HEK293 (cell line): Measurements from ENCODE around the gene RBMS1.

Experiments
- CTCF ChIA-PET: fragments of 350-600 bp; formaldehyde crosslinking; extraction: SDS; loops from one replicate; lab custom pipeline; 2021; ENCODE audit warnings: antibody characterized with exemption; lab: Yijun Ruan, JAX
- POLR2A ChIA-PET: fragments of 300-600 bp; formaldehyde crosslinking; extraction: SDS; loops from one replicate; lab custom pipeline; 2020; ENCODE audit warnings: antibody characterized with exemption, inconsistent platforms; lab: Yijun Ruan, JAX
- H3K27ac ChIP-seq: fragments of 200-500 bp; sonication (Bioruptor generic); 2 replicates; pipeline ENCODE4 v1.5.1; 2014; ENCODE audit warnings: low read depth, low read length, control low read depth, inconsistent platforms; ENCODE audit errors: extremely low read depth
- H3K36me3 ChIP-seq, 2 experiments: fragments of 200-500 bp in 1 of 2; sonication (Bioruptor generic) in 1 of 2; 1 replicate in 1 of 2; 2 replicates in 1 of 2; pipeline ENCODE4 v1.5.1; 2014 to 2017; ENCODE audit warnings: inconsistent platforms in 2 of 2, low read length in 2 of 2; ENCODE audit not compliant: control insufficient read depth in 2 of 2, insufficient read depth in 1 of 2
- H3K4me1 ChIP-seq: fragments of 200-500 bp; sonication (Bioruptor generic); 2 replicates; pipeline ENCODE4 v1.5.1; 2014; ENCODE audit warnings: mild to moderate bottlenecking, low read length, inconsistent platforms; ENCODE audit not compliant: control insufficient read depth, insufficient read depth
- H3K4me3 ChIP-seq: 2 replicates; pipeline ENCODE4 v1.5.1; 2011; ENCODE audit warnings: low read depth, mild to moderate bottlenecking, control low read depth, low read length, moderate library complexity
- H3K9me3 ChIP-seq: fragments of 200-500 bp; sonication (Bioruptor generic); 2 replicates; pipeline ENCODE4 v1.5.1; 2014; ENCODE audit warnings: low read depth, low read length, inconsistent platforms; ENCODE audit not compliant: control insufficient read depth, insufficient read depth
- GFI1B ChIP-seq: fragments of 450-650 bp; formaldehyde crosslinking; IDR thresholded peaks from 2 replicates; pipeline ENCODE4 v1.5.1; 2016; ENCODE audit warnings: missing biosample characterization, missing genetic modification characterization
- ZBTB17 ChIP-seq: fragments of 450-650 bp; formaldehyde crosslinking; IDR thresholded peaks from 2 replicates; pipeline ENCODE4 v1.5.1; 2016; ENCODE audit warnings: missing biosample characterization, missing genetic modification characterization
- ZBTB21 ChIP-seq: fragments of 450-650 bp; formaldehyde crosslinking; IDR thresholded peaks from 2 replicates; pipeline ENCODE4 v1.5.1; 2017; ENCODE audit warnings: missing biosample characterization, missing genetic modification characterization
- ZFHX2 ChIP-seq: fragments of 450-650 bp; formaldehyde crosslinking; conservative IDR thresholded peaks from 2 replicates; pipeline ENCODE4 v1.5.1; 2016; ENCODE audit warnings: missing biosample characterization, missing genetic modification characterization
- ZNF132 ChIP-seq: fragments of 450-650 bp; formaldehyde crosslinking; IDR thresholded peaks from 2 replicates; pipeline ENCODE4 v1.5.1; 2017; ENCODE audit warnings: missing biosample characterization, missing genetic modification characterization, borderline replicate concordance
- ZNF175 ChIP-seq: fragments of 450-650 bp; formaldehyde crosslinking; IDR thresholded peaks from 2 replicates; pipeline ENCODE4 v1.5.1; 2016; ENCODE audit warnings: missing biosample characterization, missing genetic modification characterization
- ZNF211 ChIP-seq: fragments of 450-650 bp; formaldehyde crosslinking; IDR thresholded peaks from 2 replicates; pipeline ENCODE4 v1.5.1; 2016; ENCODE audit warnings: low read depth, missing biosample characterization, missing genetic modification characterization
- ZNF600 ChIP-seq: fragments of 450-650 bp; formaldehyde crosslinking; IDR thresholded peaks from 2 replicates; pipeline ENCODE4 v1.5.1; 2016; ENCODE audit warnings: missing biosample characterization, missing genetic modification characterization
- ZNF792 ChIP-seq: fragments of 450-650 bp; formaldehyde crosslinking; IDR thresholded peaks from 2 replicates; pipeline ENCODE4 v1.5.1; 2016; ENCODE audit warnings: missing biosample characterization, missing genetic modification characterization
- TF ChIP-seq, protein P1 (sequence below): fragments of 450-650 bp; formaldehyde crosslinking; IDR thresholded peaks from 2 replicates; pipeline ENCODE4 v1.5.1; 2017; ENCODE audit warnings: missing biosample characterization, missing genetic modification characterization
- TF ChIP-seq, protein P2 (sequence below): fragments of 450-650 bp; formaldehyde crosslinking; IDR thresholded peaks from 2 replicates; pipeline ENCODE4 v1.5.1; 2016; ENCODE audit warnings: missing biosample characterization, missing genetic modification characterization
- TF ChIP-seq, protein P3 (sequence below): fragments of 450-650 bp; formaldehyde crosslinking; IDR thresholded peaks from 2 replicates; pipeline ENCODE4 v1.5.1; 2016; ENCODE audit warnings: missing biosample characterization, missing genetic modification characterization
- TF ChIP-seq, protein P4 (sequence below): fragments of 450-650 bp; formaldehyde crosslinking; IDR thresholded peaks from 2 replicates; pipeline ENCODE4 v1.5.1; 2016; ENCODE audit warnings: missing biosample characterization, missing genetic modification characterization
- TF ChIP-seq, protein P5 (sequence below): fragments of 450-650 bp; formaldehyde crosslinking; conservative IDR thresholded peaks from 2 replicates; pipeline ENCODE4 v1.5.1; 2016; ENCODE audit warnings: low read depth, missing biosample characterization, missing genetic modification characterization
- TF ChIP-seq, protein P6 (sequence below): fragments of 450-650 bp; formaldehyde crosslinking; IDR thresholded peaks from 2 replicates; pipeline ENCODE4 v1.5.1; 2016; ENCODE audit warnings: missing biosample characterization, missing genetic modification characterization

Gene RBMS1

DNA sequence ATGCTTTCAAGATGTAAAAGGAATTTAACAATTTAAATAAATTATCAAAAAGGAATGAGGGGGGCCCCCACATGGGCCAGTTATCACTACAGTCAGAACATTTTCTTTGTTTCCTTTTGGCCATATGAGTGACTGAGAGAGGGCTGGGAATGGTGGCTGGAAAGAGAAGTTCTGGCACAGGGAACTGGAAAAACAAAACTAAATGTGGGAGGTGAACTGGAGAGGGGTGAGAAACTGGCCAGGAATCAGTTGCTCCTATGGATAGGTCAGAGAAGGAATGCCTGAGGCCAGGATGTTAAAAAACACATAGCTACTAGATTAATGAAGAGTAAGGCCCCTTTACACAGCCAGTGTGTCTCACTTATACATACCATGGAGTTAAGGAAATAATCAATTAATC is 121.0 kb downstream of the RBMS1 start (continued):
- TF ChIP-seq, protein P1, sequence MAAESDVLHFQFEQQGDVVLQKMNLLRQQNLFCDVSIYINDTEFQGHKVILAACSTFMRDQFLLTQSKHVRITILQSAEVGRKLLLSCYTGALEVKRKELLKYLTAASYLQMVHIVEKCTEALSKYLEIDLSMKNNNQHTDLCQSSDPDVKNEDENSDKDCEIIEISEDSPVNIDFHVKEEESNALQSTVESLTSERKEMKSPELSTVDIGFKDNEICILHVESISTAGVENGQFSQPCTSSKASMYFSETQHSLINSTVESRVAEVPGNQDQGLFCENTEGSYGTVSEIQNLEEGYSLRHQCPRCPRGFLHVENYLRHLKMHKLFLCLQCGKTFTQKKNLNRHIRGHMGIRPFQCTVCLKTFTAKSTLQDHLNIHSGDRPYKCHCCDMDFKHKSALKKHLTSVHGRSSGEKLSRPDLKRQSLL (tag by site-specific recombination), result no peak
- TF ChIP-seq ZNF792 (tag by site-specific recombination) (no peak), ZNF211 (tag by site-specific recombination) (no peak), ZBTB21 (tag by site-specific recombination) (no peak), ZNF132 (no peak), ZBTB17 (tag by site-specific recombination) (no peak)
- TF ChIP-seq, protein P2, sequence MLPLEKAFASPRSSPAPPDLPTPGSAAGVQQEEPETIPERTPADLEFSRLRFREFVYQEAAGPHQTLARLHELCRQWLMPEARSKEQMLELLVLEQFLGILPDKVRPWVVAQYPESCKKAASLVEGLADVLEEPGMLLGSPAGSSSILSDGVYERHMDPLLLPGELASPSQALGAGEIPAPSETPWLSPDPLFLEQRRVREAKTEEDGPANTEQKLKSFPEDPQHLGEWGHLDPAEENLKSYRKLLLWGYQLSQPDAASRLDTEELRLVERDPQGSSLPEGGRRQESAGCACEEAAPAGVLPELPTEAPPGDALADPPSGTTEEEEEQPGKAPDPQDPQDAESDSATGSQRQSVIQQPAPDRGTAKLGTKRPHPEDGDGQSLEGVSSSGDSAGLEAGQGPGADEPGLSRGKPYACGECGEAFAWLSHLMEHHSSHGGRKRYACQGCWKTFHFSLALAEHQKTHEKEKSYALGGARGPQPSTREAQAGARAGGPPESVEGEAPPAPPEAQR, result no peak

DNA sequence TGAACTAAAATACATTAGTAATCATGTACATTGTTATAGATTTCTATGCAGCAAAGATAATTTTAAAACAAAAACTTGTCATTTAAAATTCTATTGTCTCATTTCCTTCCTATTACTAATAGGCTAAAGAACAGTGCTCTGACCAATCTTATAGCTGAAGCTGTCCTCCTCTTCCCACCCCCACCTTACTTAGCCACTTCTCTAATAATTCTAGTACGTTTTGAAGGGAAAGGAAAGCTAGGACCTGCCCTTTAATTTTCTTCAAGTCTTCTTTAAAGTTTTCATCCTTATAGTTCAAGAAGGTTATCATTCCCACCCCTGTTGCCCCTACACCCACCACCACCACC is 121.6 kb downstream of the RBMS1 start:
- CTCF ChIA-PET, result interaction anchor here (0.6 kb wide), 1 partner anchor 639 kb away, joined by 3 read pairs; no protein-coding TSS in a partner anchor
- H3K27ac ChIP-seq, result no peak overlapping the region
- TF ChIP-seq, protein P3, sequence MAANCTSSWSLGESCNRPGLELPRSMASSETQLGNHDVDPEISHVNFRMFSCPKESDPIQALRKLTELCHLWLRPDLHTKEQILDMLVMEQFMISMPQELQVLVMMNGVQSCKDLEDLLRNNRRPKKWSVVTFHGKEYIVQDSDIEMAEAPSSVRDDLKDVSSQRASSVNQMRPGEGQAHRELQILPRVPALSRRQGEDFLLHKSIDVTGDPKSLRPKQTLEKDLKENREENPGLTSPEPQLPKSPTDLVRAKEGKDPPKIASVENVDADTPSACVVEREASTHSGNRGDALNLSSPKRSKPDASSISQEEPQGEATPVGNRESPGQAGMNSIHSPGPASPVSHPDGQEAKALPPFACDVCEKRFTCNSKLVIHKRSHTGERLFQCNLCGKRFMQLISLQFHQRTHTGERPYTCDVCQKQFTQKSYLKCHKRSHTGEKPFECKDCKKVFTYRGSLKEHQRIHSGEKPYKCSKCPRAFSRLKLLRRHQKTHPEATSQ, result no peak
- no peak for TF ChIP-seq ZNF175 (tag by site-specific recombination)
- TF ChIP-seq, protein P4, sequence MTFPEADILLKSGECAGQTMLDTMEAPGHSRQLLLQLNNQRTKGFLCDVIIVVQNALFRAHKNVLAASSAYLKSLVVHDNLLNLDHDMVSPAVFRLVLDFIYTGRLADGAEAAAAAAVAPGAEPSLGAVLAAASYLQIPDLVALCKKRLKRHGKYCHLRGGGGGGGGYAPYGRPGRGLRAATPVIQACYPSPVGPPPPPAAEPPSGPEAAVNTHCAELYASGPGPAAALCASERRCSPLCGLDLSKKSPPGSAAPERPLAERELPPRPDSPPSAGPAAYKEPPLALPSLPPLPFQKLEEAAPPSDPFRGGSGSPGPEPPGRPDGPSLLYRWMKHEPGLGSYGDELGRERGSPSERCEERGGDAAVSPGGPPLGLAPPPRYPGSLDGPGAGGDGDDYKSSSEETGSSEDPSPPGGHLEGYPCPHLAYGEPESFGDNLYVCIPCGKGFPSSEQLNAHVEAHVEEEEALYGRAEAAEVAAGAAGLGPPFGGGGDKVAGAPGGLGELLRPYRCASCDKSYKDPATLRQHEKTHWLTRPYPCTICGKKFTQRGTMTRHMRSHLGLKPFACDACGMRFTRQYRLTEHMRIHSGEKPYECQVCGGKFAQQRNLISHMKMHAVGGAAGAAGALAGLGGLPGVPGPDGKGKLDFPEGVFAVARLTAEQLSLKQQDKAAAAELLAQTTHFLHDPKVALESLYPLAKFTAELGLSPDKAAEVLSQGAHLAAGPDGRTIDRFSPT (tag by site-specific recombination), result no peak
- no peak for TF ChIP-seq GFI1B
- TF ChIP-seq, protein P5, sequence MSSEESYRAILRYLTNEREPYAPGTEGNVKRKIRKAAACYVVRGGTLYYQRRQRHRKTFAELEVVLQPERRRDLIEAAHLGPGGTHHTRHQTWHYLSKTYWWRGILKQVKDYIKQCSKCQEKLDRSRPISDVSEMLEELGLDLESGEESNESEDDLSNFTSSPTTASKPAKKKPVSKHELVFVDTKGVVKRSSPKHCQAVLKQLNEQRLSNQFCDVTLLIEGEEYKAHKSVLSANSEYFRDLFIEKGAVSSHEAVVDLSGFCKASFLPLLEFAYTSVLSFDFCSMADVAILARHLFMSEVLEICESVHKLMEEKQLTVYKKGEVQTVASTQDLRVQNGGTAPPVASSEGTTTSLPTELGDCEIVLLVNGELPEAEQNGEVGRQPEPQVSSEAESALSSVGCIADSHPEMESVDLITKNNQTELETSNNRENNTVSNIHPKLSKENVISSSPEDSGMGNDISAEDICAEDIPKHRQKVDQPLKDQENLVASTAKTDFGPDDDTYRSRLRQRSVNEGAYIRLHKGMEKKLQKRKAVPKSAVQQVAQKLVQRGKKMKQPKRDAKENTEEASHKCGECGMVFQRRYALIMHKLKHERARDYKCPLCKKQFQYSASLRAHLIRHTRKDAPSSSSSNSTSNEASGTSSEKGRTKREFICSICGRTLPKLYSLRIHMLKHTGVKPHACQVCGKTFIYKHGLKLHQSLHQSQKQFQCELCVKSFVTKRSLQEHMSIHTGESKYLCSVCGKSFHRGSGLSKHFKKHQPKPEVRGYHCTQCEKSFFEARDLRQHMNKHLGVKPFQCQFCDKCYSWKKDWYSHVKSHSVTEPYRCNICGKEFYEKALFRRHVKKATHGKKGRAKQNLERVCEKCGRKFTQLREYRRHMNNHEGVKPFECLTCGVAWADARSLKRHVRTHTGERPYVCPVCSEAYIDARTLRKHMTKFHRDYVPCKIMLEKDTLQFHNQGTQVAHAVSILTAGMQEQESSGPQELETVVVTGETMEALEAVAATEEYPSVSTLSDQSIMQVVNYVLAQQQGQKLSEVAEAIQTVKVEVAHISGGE (tag by site-specific recombination), result no peak
- no peak for TF ChIP-seq ZNF600 (tag by site-specific recombination)
- TF ChIP-seq, protein P6, sequence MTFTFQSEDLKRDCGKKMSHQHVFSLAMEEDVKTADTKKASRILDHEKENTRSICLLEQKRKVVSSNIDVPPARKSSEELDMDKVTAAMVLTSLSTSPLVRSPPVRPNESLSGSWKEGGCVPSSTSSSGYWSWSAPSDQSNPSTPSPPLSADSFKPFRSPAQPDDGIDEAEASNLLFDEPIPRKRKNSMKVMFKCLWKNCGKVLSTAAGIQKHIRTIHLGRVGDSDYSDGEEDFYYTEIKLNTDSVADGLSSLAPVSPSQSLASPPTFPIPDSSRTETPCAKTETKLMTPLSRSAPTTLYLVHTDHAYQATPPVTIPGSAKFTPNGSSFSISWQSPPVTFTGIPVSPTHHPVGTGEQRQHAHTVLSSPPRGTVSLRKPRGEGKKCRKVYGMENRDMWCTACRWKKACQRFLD (tag by site-specific recombination), result no peak
- no peak for TF ChIP-seq ZFHX2 (tag by site-specific recombination)
- H3K4me1 ChIP-seq, result peaks cover 38% of the 10 kb centered on the region
- POLR2A ChIA-PET, result no interaction called here
- H3K4me3 ChIP-seq, result no peak overlapping the region
- H3K9me3 ChIP-seq, result no peaks in the 10 kb centered on the region
- H3K36me3 ChIP-seq, result no peaks in the 10 kb centered on the region
